Neural cell (in vitro differentiated cells): Measurements from ENCODE around the gene EHMT2.
"Not testable (repeated sequence)": the region's sequence is repeated elsewhere in the genome, so short reads cannot be mapped to it uniquely, and the experiment has no call there.

Source experiments
- EP300 ChIP-seq: fragments of 450-650 bp; conservative IDR thresholded peaks from 2 replicates; pipeline ENCODE4 v1.6.1; 2014; ENCODE audit warnings: antibody characterized with exemption, mild to moderate bottlenecking, moderate library complexity; ENCODE audit not compliant: poor library complexity, severe bottlenecking
- EZH2 ChIP-seq: fragments of 200-600, 300-800 bp; shearing (Covaris generic), sonication (generic); IDR thresholded peaks from 2 replicates; pipeline ENCODE4 v1.6.1; 2014; ENCODE audit warnings: antibody characterized with exemption, low read length, borderline replicate concordance, mild to moderate bottlenecking; ENCODE audit not compliant: insufficient read depth, poor library complexity, severe bottlenecking
- POLR2AphosphoS5 ChIP-seq: IDR thresholded peaks from 2 replicates; pipeline ENCODE4 v1.6.1; 2012
- RAD21 ChIP-seq: fragments of 450-650 bp; conservative IDR thresholded peaks from 2 replicates; pipeline ENCODE4 v1.6.1; 2014; ENCODE audit warnings: antibody characterized with exemption, mild to moderate bottlenecking, moderate library complexity
- REST ChIP-seq: IDR thresholded peaks from 2 replicates; pipeline ENCODE4 v1.6.1; 2012; ENCODE audit warnings: borderline replicate concordance
- SMC3 ChIP-seq: fragments of 450-650 bp; conservative IDR thresholded peaks from 2 replicates; pipeline ENCODE4 v1.6.1; 2014; ENCODE audit warnings: antibody characterized with exemption, mild to moderate bottlenecking, moderate library complexity; ENCODE audit not compliant: poor library complexity
- TF ChIP-seq, protein P1 (sequence below): fragments of 450-650 bp; IDR thresholded peaks from 2 replicates; pipeline ENCODE4 v1.5.1; 2014; ENCODE audit warnings: antibody characterized with exemption, mild to moderate bottlenecking, moderate library complexity; ENCODE audit not compliant: poor library complexity, severe bottlenecking

DNA sequence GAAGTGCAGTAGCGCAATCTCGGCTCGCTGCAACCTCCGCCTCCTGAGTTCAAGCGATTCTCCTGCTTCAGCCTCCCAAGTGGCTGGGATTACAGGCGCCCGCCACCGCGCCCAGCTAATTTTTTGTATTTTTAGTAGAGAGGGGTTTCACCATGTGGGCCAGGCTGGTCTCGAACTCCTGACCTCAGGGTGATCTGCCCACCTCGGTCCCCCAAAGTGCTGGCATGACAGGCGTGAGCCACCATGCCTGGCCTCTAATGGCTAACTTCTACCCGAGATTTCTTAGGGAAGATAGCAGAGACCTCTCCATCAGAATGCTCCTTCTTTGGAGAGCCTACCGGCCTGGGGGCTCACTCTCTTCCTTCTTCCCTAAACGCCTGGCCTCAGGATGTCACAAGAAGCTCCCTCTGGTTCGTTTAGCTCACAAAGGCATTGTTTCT is 33.4 kb downstream of the EHMT2 start:
- TF ChIP-seq, protein P1, sequence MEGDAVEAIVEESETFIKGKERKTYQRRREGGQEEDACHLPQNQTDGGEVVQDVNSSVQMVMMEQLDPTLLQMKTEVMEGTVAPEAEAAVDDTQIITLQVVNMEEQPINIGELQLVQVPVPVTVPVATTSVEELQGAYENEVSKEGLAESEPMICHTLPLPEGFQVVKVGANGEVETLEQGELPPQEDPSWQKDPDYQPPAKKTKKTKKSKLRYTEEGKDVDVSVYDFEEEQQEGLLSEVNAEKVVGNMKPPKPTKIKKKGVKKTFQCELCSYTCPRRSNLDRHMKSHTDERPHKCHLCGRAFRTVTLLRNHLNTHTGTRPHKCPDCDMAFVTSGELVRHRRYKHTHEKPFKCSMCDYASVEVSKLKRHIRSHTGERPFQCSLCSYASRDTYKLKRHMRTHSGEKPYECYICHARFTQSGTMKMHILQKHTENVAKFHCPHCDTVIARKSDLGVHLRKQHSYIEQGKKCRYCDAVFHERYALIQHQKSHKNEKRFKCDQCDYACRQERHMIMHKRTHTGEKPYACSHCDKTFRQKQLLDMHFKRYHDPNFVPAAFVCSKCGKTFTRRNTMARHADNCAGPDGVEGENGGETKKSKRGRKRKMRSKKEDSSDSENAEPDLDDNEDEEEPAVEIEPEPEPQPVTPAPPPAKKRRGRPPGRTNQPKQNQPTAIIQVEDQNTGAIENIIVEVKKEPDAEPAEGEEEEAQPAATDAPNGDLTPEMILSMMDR = peak; percentile 20
- TF ChIP-seq EP300, POLR2AphosphoS5, REST, EZH2: not testable (repeated sequence)
- peak; percentile 3 for TF ChIP-seq RAD21
- peak; percentile 3 for TF ChIP-seq SMC3
